Spleen (tissue), 13 donors: Measurements from ENCODE around the gene HOXD13. TPM values are rescaled to one million over a fixed set of nuclear protein-coding genes. Genes with fewer than 3 reads are reported as not detected.
A peak's percentile ranks its signal among the peaks of the same experiment; 100 is the strongest.

Experiments
- DNase-seq: peaks from one replicate; pipeline ENCODE4 v3.0.0-alpha.2; 2020
- H3K27ac ChIP-seq, 8 donors: fragments of 200-600 bp; sonication (generic) in 7 of 8; 1 replicate in 4 of 8; 2 replicates in 4 of 8; pipeline versions ENCODE4 v1.5.0 to v1.8.0; 2016 to 2021; ENCODE audit warnings: inconsistent platforms in 4 of 8, mild to moderate bottlenecking in 4 of 8, moderate library complexity in 1 of 8
- H3K27me3 ChIP-seq, 7 donors: fragments of 200-600 bp; sonication (generic) in 6 of 7; replicated peaks in 1 of 7; 1 replicate in 4 of 7; 2 replicates in 3 of 7; pipeline versions ENCODE4 v1.5.0 to v1.8.0; 2016 to 2021; ENCODE audit warnings: inconsistent platforms in 3 of 7, mild to moderate bottlenecking in 1 of 7
- H3K36me3 ChIP-seq, 6 donors: fragments of 200-600 bp; sonication (generic) in 5 of 6; 1 replicate in 4 of 6; 2 replicates in 2 of 6; pipeline versions ENCODE4 v1.5.0 to v1.8.0; 2016 to 2021; ENCODE audit warnings: inconsistent platforms in 2 of 6
- H3K4me1 ChIP-seq, 6 donors: fragments of 200-600 bp; sonication (generic) in 5 of 6; 1 replicate in 3 of 6; 2 replicates in 3 of 6; pipeline versions ENCODE4 v1.5.0 to v1.8.0; 2016 to 2021; ENCODE audit warnings: inconsistent platforms in 3 of 6
- H3K4me3 ChIP-seq, 8 donors: fragments of 200-600 bp; sonication (generic) in 7 of 8; 1 replicate in 4 of 8; 2 replicates in 4 of 8; pipeline versions ENCODE4 v1.5.0 to v1.8.0; 2016 to 2021; ENCODE audit warnings: inconsistent platforms in 4 of 8, mild to moderate bottlenecking in 4 of 8, moderate library complexity in 2 of 8
- H3K9me3 ChIP-seq, 8 donors: fragments of 200-600 bp; sonication (generic) in 7 of 8; 1 replicate in 4 of 8; 2 replicates in 4 of 8; pipeline versions ENCODE4 v1.5.0 to v1.8.0; 2016 to 2021; ENCODE audit warnings: inconsistent platforms in 4 of 8
- CTCF ChIP-seq, 11 experiments: fragments of 200-600 bp in 7 of 11; fragments of 450-650 bp in 4 of 11; sonication (generic) in 4 of 11; IDR thresholded peaks in 8 of 11; conservative IDR thresholded peaks in 3 of 11; 1 replicate in 7 of 11; 2 replicates in 4 of 11; pipeline versions ENCODE4 v1.4.0 to v1.8.0; 2016 to 2021; ENCODE audit warnings: antibody characterized with exemption in 11 of 11, inconsistent platforms in 4 of 11, mild to moderate bottlenecking in 1 of 11
- POLR2A ChIP-seq, 3 donors: fragments of 450-650 bp; IDR thresholded peaks; one replicate each; pipeline ENCODE4 v1.5.1; 2017; ENCODE audit warnings: antibody characterized with exemption in 3 of 3, mild to moderate bottlenecking in 1 of 3
- POLR2AphosphoS5 ChIP-seq, 3 donors: sonication (generic); formaldehyde crosslinking; IDR thresholded peaks; one replicate each; pipeline ENCODE4 v1.5.1; 2017; ENCODE audit warnings: antibody characterized with exemption in 3 of 3
- WGBS, 5 donors: extraction: QIAGEN DNeasy Blood & Tissue Kit in 3 of 5; methylation state at CpG; one replicate each; pipeline versions ENCODE4 v1.1.5 to v1.1.7; 2013 to 2018; 5-methylcytosine and 5-hydroxymethylcytosine counted together
- intact Hi-C: fragments of 100-400 bp; cut with DNase I; formaldehyde crosslinking; loops from one replicate; pipeline ENCODE4 v1.15.0; 2023; ENCODE audit warnings: low total_unique reads
- long read RNA-seq, 2 donors: transcript quantifications; one replicate each; lab custom pipeline, GENCODE V29; 2026
- polyA plus RNA-seq, 3 donors: library from polyadenylated mRNA; stranded (reverse); fragments of 200-250 nt; gene quantifications; one replicate each; pipeline ENCODE4 v1.2.1, GENCODE V29; 2013
- total RNA-seq, 7 donors: library from RNA; depleted of rRNA in 3 of 7; stranded (reverse); fragments of >200 nt in 3 of 7; fragmentation: NEBNext Ultra II Directional in 4 of 7; extraction: Animal tissue kit (Norgen Biotek cat#: 25700) in 4 of 7; gene quantifications; one replicate each; pipeline versions ENCODE4 v1.1.0 to v1.2.1, GENCODE V29; 2016 to 2021
- donor health status: healthy with polysubstance abuse.
- donor health status: DM: no; HTN: no; CAD: no; lungs with moderate emphysema.
- donor health status: DM: no; HTN: no; CAD: no.
- donor health status: Bipolar disorder and iron deficiency.
- donor health status: healthy.
- donor health status: DM: no; HTN: no; CAD: no.
- donor health status: DM: yes; HTN: yes; CAD: no.

HOXD13 gene
- total RNA-seq (not detected), polyA plus RNA-seq (not detected)
- long read RNA-seq, donor 1 = 0 reads
- long read RNA-seq, donor 2 = 0 reads

GRCh38 chr2:176092270-176093144 lies at the start of gene HOXD13:
HOXD13 (plus strand) TSS chr2:176092721; CDS start chr2:176092891, 170 bp downstream.
- intact Hi-C loops = no loop called here
- no peak for DNase-seq
- TF ChIP-seq CTCF (IDR thresholded peaks at IDR 0.05 in 8 of 11, conservative IDR thresholded peaks at IDR 0.05 in 3 of 11) (no peak), POLR2AphosphoS5 (IDR thresholded peaks at IDR 0.05) (no peak), POLR2A (IDR thresholded peaks at IDR 0.05) (no peak)
- Histone ChIP-seq H3K27me3 (peaks cover 27 to 100% (median 100%) of the 10 kb centered on the region in 7 donors), H3K4me1 (peaks cover 18 to 52% (median 41%) of the 10 kb centered on the region in 6 donors), H3K36me3 (no peaks in the 10 kb centered on the region), H3K4me3 (peak within 1 kb of the TSS in 7 of 8 donors; percentile 2 to 60 (median 29)), H3K27ac (no peak within 1 kb of the TSS), H3K9me3 (no peaks in the 10 kb centered on the region)
- 3 to 9% (median 4%) methylated on average over 21 to 95 of the region's 95 CpGs for WGBS, 5 donors

- no peak for DNase-seq
- Histone ChIP-seq H3K4me3 (no peak overlapping the region), H3K4me1 (no peaks in the 10 kb centered on the region), H3K36me3 (no peaks in the 10 kb centered on the region), H3K9me3 (no peaks in the 10 kb centered on the region), H3K27ac (no peak overlapping the region), H3K27me3 (peaks cover 0 to 59% (median 19%) of the 10 kb centered on the region in 7 donors)
- TF ChIP-seq CTCF (IDR thresholded peaks at IDR 0.05 in 8 of 11, conservative IDR thresholded peaks at IDR 0.05 in 3 of 11) (no peak), POLR2AphosphoS5 (IDR thresholded peaks at IDR 0.05) (no peak), POLR2A (IDR thresholded peaks at IDR 0.05) (no peak)
- WGBS, 5 donors = 52 to 57% (median 55%) methylated on average over 1 of the region's 1 CpG
- intact Hi-C loops = no loop called here
These were observed 36.1 kb upstream of the HOXD13 start for GRCh38 chr2:176056406-176056805.

GRCh38 chr2:176063958-176064357 lies 28.6 kb upstream of the HOXD13 start:
- TF ChIP-seq POLR2AphosphoS5 (IDR thresholded peaks at IDR 0.05) (no peak), CTCF (IDR thresholded peaks at IDR 0.05 in 8 of 11, conservative IDR thresholded peaks at IDR 0.05 in 3 of 11) (no peak), POLR2A (IDR thresholded peaks at IDR 0.05) (no peak)
- intact Hi-C loops = no loop called here
- H3K9me3 ChIP-seq = no peaks in the 10 kb centered on the region

More at GRCh38 chr2:176063958-176064357, 28.6 kb upstream of the HOXD13 start:
- Histone ChIP-seq H3K4me1 (peaks cover 5 to 26% (median 20%) of the 10 kb centered on the region in 6 donors), H3K4me3 (no peak overlapping the region), H3K27me3 (peaks cover 6 to 98% (median 66%) of the 10 kb centered on the region in 7 donors), H3K36me3 (no peaks in the 10 kb centered on the region), H3K27ac (no peak overlapping the region)
- 31 to 49% (median 37%) methylated on average over 2 of the region's 2 CpGs for WGBS, 5 donors
- no peak for DNase-seq
